ENCODE data around the gene MARK2. TPM values are rescaled to one million over a fixed set of nuclear protein-coding genes. Genes with fewer than 3 reads are reported as not detected.

Gene MARK2
- polyA plus RNA-seq, 3 donors, result 32.4 to 55.7 (median 33.3) TPM

DNA sequence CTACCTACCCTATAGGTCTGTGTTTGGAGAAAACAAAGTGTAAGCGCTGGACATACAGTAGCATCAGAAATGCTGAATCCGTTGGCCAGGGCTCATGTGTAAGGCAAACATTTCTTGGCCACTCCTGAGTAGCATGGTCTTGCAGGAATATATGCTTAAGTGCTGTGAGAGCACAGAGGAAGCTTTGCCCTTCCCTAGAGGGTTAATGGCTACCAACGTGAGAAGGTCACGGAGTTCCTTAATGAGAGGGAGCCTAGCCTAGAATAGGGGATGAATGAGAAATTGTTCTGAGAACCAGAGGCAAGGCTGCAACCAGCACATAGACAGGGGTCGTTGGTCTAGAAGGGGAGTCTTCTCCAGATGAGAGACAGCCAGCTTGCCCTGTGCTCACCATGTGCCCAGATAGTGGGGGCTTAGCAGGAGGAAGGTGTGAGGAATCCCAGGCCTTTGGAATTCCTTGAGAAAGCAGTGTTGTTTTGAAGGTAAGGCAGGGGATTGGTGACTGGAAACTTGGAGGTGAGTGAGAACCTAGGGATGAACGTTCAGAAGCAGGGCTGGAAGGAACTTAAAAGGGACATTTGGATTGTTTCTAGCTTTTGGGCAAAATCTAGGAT lies 48.6 kb downstream of the MARK2 start:
- peak overlapping the region; percentile 30 for H3K9ac ChIP-seq (ENCODE audit: insufficient read depth, low read length, poor library complexity, severe bottlenecking)
- peak overlapping the region; percentile 87 for H3K4me2 ChIP-seq (replicated peaks; ENCODE audit: extremely low read depth, low read length, poor library complexity, severe bottlenecking)
- no peak for TF ChIP-seq CTCF (IDR thresholded peaks at IDR 0.05)
- Mint-ChIP-seq H3K4me1 (peaks cover 91% of the 10 kb centered on the region), H3K4me3 (peak overlapping the region; percentile 77 to 95), H3K9me3 (no peaks in the 10 kb centered on the region), H3K27me3 (ENCODE audit: low read depth in 3 of 3) (peaks cover 0 to 4% (median 2%) of the 10 kb centered on the region in 3 donors), H3K27ac (peak overlapping the region; percentile 80 to 96 (median 91)), H3K36me3 (peaks cover 16 to 46% of the 10 kb centered on the region in 2 donors)
- peaks cover 59 to 66% of the 10 kb centered on the region in 2 donors for H3K4me1 ChIP-seq (ENCODE audit: control insufficient read depth in 1 of 2, insufficient read depth in 2 of 2, low read length in 2 of 2)
- peaks cover 23 to 44% of the 10 kb centered on the region in 2 donors for H3K36me3 ChIP-seq (replicated peaks in 1 of 2; ENCODE audit: control insufficient read depth in 1 of 2, insufficient read depth in 2 of 2, low read length in 2 of 2)
- H3K27me3 ChIP-seq (ENCODE audit: control insufficient read depth in 2 of 2, insufficient read depth in 2 of 2, low read length in 2 of 2), result no peaks in the 10 kb centered on the region
- peak overlapping the region in 1 of 3 experiments; percentile 70 for H3K4me3 ChIP-seq (replicated peaks in 1 of 3; ENCODE audit: low read depth in 2 of 3, low read length in 3 of 3)
- intact Hi-C loops (cut with micrococcal nuclease), result loop anchor here in 1 of 2 donors (5.0 kb wide), 1 partner anchor 50 kb away; the partner anchor contains the start of gene MARK2
- H4K20me1 ChIP-seq (ENCODE audit: insufficient read depth, low read length), result peaks cover 99% of the 10 kb centered on the region
- peak overlapping the region; percentile 51 to 81 for H3K27ac ChIP-seq (ENCODE audit: low read depth in 1 of 2, low read length in 2 of 2)
- WGBS (ENCODE audit: insufficient coverage), result 23% methylated on average over 5 of the region's 6 CpGs
- no peak overlapping the region for H2AFZ ChIP-seq (ENCODE audit: insufficient read depth, low read depth, low read length, poor library complexity, severe bottlenecking)
- no peaks in the 10 kb centered on the region for H3K9me3 ChIP-seq (replicated peaks in 1 of 2; ENCODE audit: control insufficient read depth in 1 of 2, insufficient read depth in 1 of 2, low read length in 2 of 2)
- peak in 1 of 3 donors; percentile 10 for DNase-seq
- peaks cover 99% of the 10 kb centered on the region for H3K79me2 ChIP-seq (ENCODE audit: insufficient read depth, low read length)

DNA sequence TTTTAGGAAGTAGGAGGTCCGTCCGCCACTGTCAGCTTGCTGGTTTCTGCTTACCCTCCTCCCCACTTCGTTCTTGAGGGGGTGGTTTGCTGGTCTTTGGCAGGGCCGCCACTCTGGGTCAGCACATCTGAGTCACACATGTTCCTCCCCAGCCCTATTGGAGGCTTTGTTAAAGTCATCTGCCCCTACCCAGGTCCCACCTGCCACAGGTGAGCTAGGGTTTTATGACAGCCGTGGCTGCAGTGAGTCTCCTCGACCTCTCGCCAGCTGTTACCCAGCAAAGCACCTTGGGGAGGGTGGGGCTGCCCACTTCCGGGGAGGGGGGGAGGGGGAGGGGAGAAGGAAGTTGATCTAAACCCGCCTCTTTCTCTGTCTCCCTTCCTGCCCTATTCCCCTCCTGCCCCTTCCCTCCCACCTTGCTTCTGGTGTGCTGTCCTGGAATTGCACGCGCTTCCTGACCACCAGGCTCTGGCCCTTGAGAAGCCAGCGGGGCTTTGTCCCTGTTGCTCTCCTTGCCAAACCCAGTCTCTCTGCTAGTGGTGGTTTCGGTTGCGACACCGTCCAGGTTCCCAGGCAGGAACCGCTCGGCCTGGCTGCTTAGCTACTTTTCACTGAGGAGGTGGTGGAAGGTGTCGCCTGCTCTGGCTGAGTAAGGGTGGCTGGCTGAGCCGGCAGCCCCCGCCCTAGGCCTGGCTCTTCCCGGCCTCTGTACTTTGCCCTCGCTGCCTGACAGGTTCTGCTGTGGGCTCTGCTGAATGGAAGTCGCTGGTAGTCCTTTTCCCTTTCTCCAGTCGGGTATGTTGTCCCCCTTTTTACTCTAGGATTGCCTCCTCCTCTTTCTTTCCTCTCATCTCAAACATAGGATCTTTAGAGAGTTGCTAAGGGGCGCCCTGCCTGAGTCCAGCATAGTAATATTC lies 49.5 kb downstream of the MARK2 start:
- Histone ChIP-seq H3K36me3 (replicated peaks in 1 of 2; ENCODE audit: control insufficient read depth in 1 of 2, insufficient read depth in 2 of 2, low read length in 2 of 2) (peaks cover 23 to 48% of the 10 kb centered on the region in 2 donors), H3K9ac (ENCODE audit: insufficient read depth, low read length, poor library complexity, severe bottlenecking) (peak overlapping the region; percentile 53), H3K27me3 (ENCODE audit: control insufficient read depth in 2 of 2, insufficient read depth in 2 of 2, low read length in 2 of 2) (no peaks in the 10 kb centered on the region), H3K4me3 (replicated peaks in 1 of 3; ENCODE audit: low read depth in 2 of 3, low read length in 3 of 3) (peak overlapping the region; percentile 20 to 70 (median 30)), H3K79me2 (ENCODE audit: insufficient read depth, low read length) (peaks cover 99% of the 10 kb centered on the region), H3K27ac (ENCODE audit: low read depth in 1 of 2, low read length in 2 of 2) (peak overlapping the region; percentile 51 to 81), H3K9me3 (replicated peaks in 1 of 2; ENCODE audit: control insufficient read depth in 1 of 2, insufficient read depth in 1 of 2, low read length in 2 of 2) (no peaks in the 10 kb centered on the region), H3K4me2 (replicated peaks; ENCODE audit: extremely low read depth, low read length, poor library complexity, severe bottlenecking) (peak overlapping the region; percentile 87), H3K4me1 (ENCODE audit: control insufficient read depth in 1 of 2, insufficient read depth in 2 of 2, low read length in 2 of 2) (peaks cover 49 to 57% of the 10 kb centered on the region in 2 donors), H2AFZ (ENCODE audit: insufficient read depth, low read depth, low read length, poor library complexity, severe bottlenecking) (no peak overlapping the region), H4K20me1 (ENCODE audit: insufficient read depth, low read length) (peaks cover 99% of the 10 kb centered on the region)
- DNase-seq, result peak; percentile 44 to 73 (median 65)
- peaks cover 0 to 4% (median 2%) of the 10 kb centered on the region in 3 donors for H3K27me3 Mint-ChIP-seq (ENCODE audit: low read depth in 3 of 3)
- 8% methylated on average over 14 of the region's 25 CpGs for WGBS (ENCODE audit: insufficient coverage)
- TF ChIP-seq CTCF (IDR thresholded peaks at IDR 0.05), result no peak
- no peaks in the 10 kb centered on the region for H3K9me3 Mint-ChIP-seq
- peak overlapping the region; percentile 77 to 95 for H3K4me3 Mint-ChIP-seq
- peaks cover 17 to 47% of the 10 kb centered on the region in 2 donors for H3K36me3 Mint-ChIP-seq
- peak overlapping the region; percentile 80 to 96 (median 92) for H3K27ac Mint-ChIP-seq
- intact Hi-C loops (cut with micrococcal nuclease), result loop anchor here in 1 of 2 donors (5.0 kb wide), 1 partner anchor 51 kb away; the partner anchor contains the start of gene MARK2
- peaks cover 83% of the 10 kb centered on the region for H3K4me1 Mint-ChIP-seq

Measured in CD14-positive monocyte (primary cell).